GM12873 (cell line): Measurements from ENCODE around the gene PTK6.

Source experiments
- CTCF ChIP-seq: IDR thresholded peaks from 2 replicates; pipeline ENCODE4 v1.5.1; 2012; ENCODE audit warnings: low read depth, mild to moderate bottlenecking, moderate library complexity, low read length, control low read depth; ENCODE audit not compliant: insufficient read depth; ENCODE audit errors: missing control alignments

The PTK6 gene

GRCh38 chr20:63478346-63479302 lies 58.6 kb downstream of the PTK6 start:
- TF ChIP-seq CTCF, result no peak
